PC-9 (cell line): ENCODE data around the gene CTNNAL1. TPM values are rescaled to one million over a fixed set of nuclear protein-coding genes. Genes with fewer than 3 reads are reported as not detected.

Experiments used
- BruUV-seq: library from RNA; stranded (reverse); fragments of 400-500 nt; replicated peaks from 2 replicates; lab custom pipeline; 2021; lab: Mats Ljungman, UMichigan
- CTCF ChIA-PET: fragments of 300-600 bp; sonication (Branson Sonifier 250); formaldehyde crosslinking; loops from one replicate; lab custom pipeline; 2022; ENCODE audit warnings: antibody characterized with exemption; lab: Charles Lee
- POLR2A ChIA-PET: fragments of 300-600 bp; sonication (Branson Sonifier 250); formaldehyde crosslinking; loops from one replicate; lab custom pipeline; 2022; ENCODE audit warnings: antibody characterized with exemption; ENCODE audit not compliant: unreplicated experiment; lab: Charles Lee
- DNase-seq, 2 experiments: peaks; one replicate each; pipeline versions ENCODE4 v3.0.0 to v3.0.0-alpha.2; 2015 to 2022; ENCODE audit warnings: mixed read lengths in 1 of 2
- H2AFZ ChIP-seq: fragments of 200-600 bp; sonication (generic); 2 replicates; pipeline ENCODE4 v1.8.1; 2017; ENCODE audit warnings: antibody characterized with exemption
- H3F3A ChIP-seq: fragments of 200-600 bp; sonication (generic); 2 replicates; pipeline ENCODE4 v1.8.1; 2017; ENCODE audit warnings: antibody characterized with exemption, mild to moderate bottlenecking, low read depth; ENCODE audit not compliant: insufficient read depth
- H3K27ac ChIP-seq: fragments of 200-600 bp; sonication (generic); 2 replicates; pipeline ENCODE4 v1.6.1; 2016; ENCODE audit warnings: mixed run types
- H3K27me3 ChIP-seq: fragments of 200-600 bp; sonication (generic); 2 replicates; pipeline ENCODE4 v1.6.1; 2016; ENCODE audit warnings: low read depth, mixed run types; ENCODE audit not compliant: insufficient read depth
- H3K36me3 ChIP-seq: fragments of 200-600 bp; sonication (generic); 2 replicates; pipeline ENCODE4 v1.6.1; 2016; ENCODE audit warnings: low read depth, mixed run types
- H3K4me1 ChIP-seq: fragments of 200-600 bp; sonication (generic); replicated peaks from 2 replicates; pipeline ENCODE4 v1.6.1; 2016; ENCODE audit warnings: mixed run types; ENCODE audit not compliant: insufficient read depth
- H3K4me2 ChIP-seq: fragments of 200-600 bp; sonication (generic); 2 replicates; pipeline ENCODE4 v1.6.1; 2017; ENCODE audit warnings: mixed run types
- H3K4me3 ChIP-seq: fragments of 200-600 bp; sonication (generic); 2 replicates; pipeline ENCODE4 v1.6.1; 2016; ENCODE audit warnings: mixed run types
- H3K79me2 ChIP-seq: fragments of 200-600 bp; sonication (generic); 2 replicates; pipeline ENCODE4 v1.6.1; 2017; ENCODE audit warnings: low read depth, mixed run types
- H3K9me2 ChIP-seq: fragments of 200-600 bp; sonication (generic); 2 replicates; pipeline ENCODE4 v1.8.1; 2017; ENCODE audit warnings: mild to moderate bottlenecking; ENCODE audit not compliant: insufficient read depth
- H3K9me3 ChIP-seq: fragments of 200-600 bp; sonication (generic); 2 replicates; pipeline ENCODE4 v1.8.1; 2016; ENCODE audit warnings: low read depth; ENCODE audit not compliant: insufficient read depth
- H4K20me1 ChIP-seq: fragments of 200-600 bp; sonication (generic); 2 replicates; pipeline ENCODE4 v1.8.1; 2017; ENCODE audit not compliant: insufficient read depth
- CTCF ChIP-seq: fragments of 200-600 bp; sonication (generic); conservative IDR thresholded peaks from 2 replicates; pipeline ENCODE4 v1.6.1; 2017; ENCODE audit warnings: mixed run types, antibody characterized with exemption, mild to moderate bottlenecking, moderate library complexity
- EZH2 ChIP-seq: fragments of 200-600 bp; sonication (generic); IDR thresholded peaks from 2 replicates; pipeline ENCODE4 v1.8.0; 2017; ENCODE audit warnings: antibody characterized with exemption, low read depth
- intact Hi-C: fragments of 100-400 bp; cut with micrococcal nuclease; formaldehyde crosslinking; loops from one replicate; pipeline ENCODE4 v1.10.0; 2022; ENCODE audit not compliant: unreplicated experiment
- microRNA-seq: library from miRNA; unstranded; fragments of <30 nt; microRNA quantifications from one replicate; pipeline ENCODE4 v1.2.0, GENCODE V29; 2021; ENCODE audit warnings: borderline number of aligned reads, borderline replicate concordance
- total RNA-seq: library from RNA; stranded (reverse); gene quantifications from 2 replicates; pipeline ENCODE4 v1.2.3, GENCODE V29; 2021

The CTNNAL1 gene
- total RNA-seq, 1 experiment from 2014 or later: 71.3 TPM

- no peaks in the 10 kb centered on the region for H3K4me1 ChIP-seq
- no peak overlapping the region for H2AFZ ChIP-seq
- no peaks in the 10 kb centered on the region for H3K9me3 ChIP-seq
- no peaks in the 10 kb centered on the region for H3K27me3 ChIP-seq
- no peaks in the 10 kb centered on the region for H3K79me2 ChIP-seq
- no peaks in the 10 kb centered on the region for H3F3A ChIP-seq
- H3K9me2 ChIP-seq: no peaks in the 10 kb centered on the region
- peaks cover 21% of the 10 kb centered on the region for H3K36me3 ChIP-seq
- ChIA-PET POLR2A (no interaction called here), CTCF (no interaction called here)
- DNase-seq: no peak
- no peak for TF ChIP-seq CTCF
- no peak for TF ChIP-seq EZH2
- no peak overlapping the region for H3K27ac ChIP-seq
- H4K20me1 ChIP-seq: no peaks in the 10 kb centered on the region
- BruUV-seq: no TSS peak
- intact Hi-C loops: no loop called here
- H3K4me3 ChIP-seq: no peak overlapping the region
- H3K4me2 ChIP-seq: no peak overlapping the region
These were observed 115.8 kb downstream of the CTNNAL1 start for GRCh38 chr9:108897324-108898096.

- Histone ChIP-seq H3K9me2 (no peaks in the 10 kb centered on the region), H3K27me3 (no peaks in the 10 kb centered on the region), H3K36me3 (peaks cover 18% of the 10 kb centered on the region), H3K4me2 (no peak overlapping the region), H3K9me3 (no peaks in the 10 kb centered on the region), H2AFZ (no peak overlapping the region), H3K79me2 (no peaks in the 10 kb centered on the region), H3F3A (no peaks in the 10 kb centered on the region), H3K27ac (no peak overlapping the region), H3K4me3 (no peak overlapping the region), H4K20me1 (no peaks in the 10 kb centered on the region), H3K4me1 (no peaks in the 10 kb centered on the region)
- no peak for TF ChIP-seq EZH2
- TF ChIP-seq CTCF: no peak
- no peak for DNase-seq
- POLR2A ChIA-PET: no interaction called here
- BruUV-seq: no TSS peak
- CTCF ChIA-PET: no interaction called here
- intact Hi-C loops: no loop called here
These were observed 118.9 kb downstream of the CTNNAL1 start for GRCh38 chr9:108894225-108894997.

Small RNA genes within 50 kb of the gene (microRNA-seq; reads per million reads assigned to microRNA genes)
- 367 reads per million, percentile 65 among the genes with 10 or more reads in this experiment for gene MIR32

Other genes with a start within 250 kb of the CTNNAL1 start
- gene ACTL7B, start 157.5 kb downstream of the CTNNAL1 start, total RNA-seq: not detected in 2 replicates
- gene ACTL7A, start 151.2 kb downstream of the CTNNAL1 start, total RNA-seq: not detected in 2 replicates
- 29.6 and 35.1 TPM in 2 replicates for gene ELP1, start 79.4 kb downstream of the CTNNAL1 start, total RNA-seq
- 21.6 and 23.6 TPM in 2 replicates for gene ABITRAM, start 79.1 kb downstream of the CTNNAL1 start, total RNA-seq
- gene TMEM245, start 106.4 kb upstream of the CTNNAL1 start, total RNA-seq: 58.7 and 60.3 TPM in 2 replicates
- not detected in 2 replicates for gene FRRS1L, start 153.8 kb upstream of the CTNNAL1 start, total RNA-seq